ENCODE measurements around the gene ABI3BP.

ABI3BP gene

GRCh38 chr3:100882571-100882984 is 110.6 kb downstream of the ABI3BP start:
- no peak for DNase-seq (ENCODE audit: low spot score)

- DNase-seq (ENCODE audit: low spot score), result no peak
Observed at GRCh38 chr3:100880845-100881244, 112.4 kb downstream of the ABI3BP start.

GRCh38 chr3:100880072-100880471 is 113.1 kb downstream of the ABI3BP start:
- no peak for DNase-seq (ENCODE audit: low spot score)

GRCh38 chr3:100879195-100879810 is 113.9 kb downstream of the ABI3BP start:
- no peak for DNase-seq (ENCODE audit: low spot score)

GRCh38 chr3:100877286-100877685 is 115.9 kb downstream of the ABI3BP start:
- no peak for DNase-seq (ENCODE audit: low spot score)

- no peak for DNase-seq (ENCODE audit: low spot score)
Observed at GRCh38 chr3:100875239-100875638, 118.0 kb downstream of the ABI3BP start.

- DNase-seq (ENCODE audit: low spot score), result no peak
Observed at GRCh38 chr3:100873611-100874010, 119.6 kb downstream of the ABI3BP start.

GRCh38 chr3:100871306-100871705 is 121.9 kb downstream of the ABI3BP start:
- no peak for DNase-seq (ENCODE audit: low spot score)

- no peak for DNase-seq (ENCODE audit: low spot score)
Observed at GRCh38 chr3:100869787-100870186, 123.4 kb downstream of the ABI3BP start.

GRCh38 chr3:100868894-100869293 is 124.3 kb downstream of the ABI3BP start:
- no peak for DNase-seq (ENCODE audit: low spot score)

GRCh38 chr3:100868096-100868495 is 125.1 kb downstream of the ABI3BP start:
- DNase-seq (ENCODE audit: low spot score), result no peak

- no peak for DNase-seq (ENCODE audit: low spot score)
Observed at GRCh38 chr3:100865442-100865841, 127.8 kb downstream of the ABI3BP start.

- no peak for DNase-seq (ENCODE audit: low spot score)
Observed at GRCh38 chr3:100864471-100865250, 128.6 kb downstream of the ABI3BP start.

- no peak for DNase-seq (ENCODE audit: low spot score)
Observed at GRCh38 chr3:100857863-100858262, 135.4 kb downstream of the ABI3BP start.

- DNase-seq (ENCODE audit: low spot score), result no peak
Observed at GRCh38 chr3:100856821-100857220, 136.4 kb downstream of the ABI3BP start.

GRCh38 chr3:100852840-100853239 is 140.4 kb downstream of the ABI3BP start:
- no peak for DNase-seq (ENCODE audit: low spot score)

- no peak for DNase-seq (ENCODE audit: low spot score)
Observed at GRCh38 chr3:100850701-100851100, 142.5 kb downstream of the ABI3BP start.

GRCh38 chr3:100850156-100850555 is 143.1 kb downstream of the ABI3BP start:
- no peak for DNase-seq (ENCODE audit: low spot score)

GRCh38 chr3:100844063-100844936 is 148.9 kb downstream of the ABI3BP start:
- DNase-seq (ENCODE audit: low spot score), result no peak

GRCh38 chr3:100838157-100838556 is 155.1 kb downstream of the ABI3BP start:
- peak; percentile 1 for DNase-seq (ENCODE audit: low spot score)

GRCh38 chr3:100836661-100837060 is 156.6 kb downstream of the ABI3BP start:
- no peak for DNase-seq (ENCODE audit: low spot score)

GRCh38 chr3:100834332-100834731 is 158.9 kb downstream of the ABI3BP start:
- no peak for DNase-seq (ENCODE audit: low spot score)

- no peak for DNase-seq (ENCODE audit: low spot score)
Observed at GRCh38 chr3:100833483-100833882, 159.7 kb downstream of the ABI3BP start.

Data from SW480 (cell line).